ENCODE data around the gene C11orf68. TPM values are rescaled to one million over a fixed set of nuclear protein-coding genes. Genes with fewer than 3 reads are reported as not detected.

The C11orf68 gene
- total and polyA plus RNA-seq, 3 experiments from 2014 or later: 18.7 to 70.3 (median 21.4) TPM

DNA sequence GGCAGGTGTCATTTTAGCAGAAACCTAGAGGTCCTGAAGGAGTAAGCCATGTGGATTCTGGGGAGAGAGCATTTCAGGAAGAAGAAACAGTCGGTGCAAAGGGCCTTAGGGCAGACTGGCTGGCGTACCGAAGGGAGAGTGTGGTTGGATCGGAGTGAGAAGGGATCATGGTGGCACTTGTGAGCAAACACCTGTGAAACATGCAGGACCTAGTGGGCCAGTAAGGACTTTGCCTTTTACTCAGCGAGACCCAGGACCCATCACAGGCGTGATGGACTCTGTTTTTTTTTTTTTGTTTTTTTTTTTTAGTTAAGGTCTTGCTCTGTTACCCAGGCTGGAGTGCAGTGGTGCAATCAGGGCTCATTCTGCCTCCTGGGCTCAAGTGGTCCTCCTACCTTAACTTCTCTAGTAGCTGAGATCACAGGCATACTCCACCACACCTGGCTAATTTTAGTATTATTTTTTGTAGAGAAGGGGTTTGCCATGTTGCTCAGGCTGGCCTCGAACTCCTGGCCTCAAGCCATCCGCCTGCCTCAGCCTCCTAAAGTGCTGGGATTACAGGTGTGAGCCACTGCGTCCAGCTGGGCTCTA lies 23.0 kb upstream of the C11orf68 start:
- Histone ChIP-seq H3K4me3 (ENCODE audit: low read length) (no peak overlapping the region), H3K27me3 (ENCODE audit: insufficient read depth, low read length, poor library complexity, severe bottlenecking) (no peaks in the 10 kb centered on the region), H3K9me3 (ENCODE audit: low read length) (no peaks in the 10 kb centered on the region), H3K27ac (ENCODE audit: low read depth, low read length) (no peak overlapping the region), H3K36me3 (ENCODE audit: insufficient read depth, low read length) (no peaks in the 10 kb centered on the region), H3K4me1 (ENCODE audit: insufficient read depth, low read length) (no peaks in the 10 kb centered on the region)
- Mint-ChIP-seq H3K9me3 (no peaks in the 10 kb centered on the region), H3K4me3 (no peak overlapping the region), H3K27ac (peak overlapping the region in 2 of 8 donors; percentile 31 to 90), H3K36me3 (no peaks in the 10 kb centered on the region), H3K27me3 (peaks cover 0 to 15% of the 10 kb centered on the region in 2 donors), H3K4me1 (no peaks in the 10 kb centered on the region)
- ChIA-PET CTCF (no interaction called here), POLR2A (interaction anchor here (0.6 kb wide), 1 partner anchor 54 kb away, joined by 3 read pairs; the partner anchor contains the start of gene FIBP)
- DNase-seq: no peak

- no peak overlapping the region for H3K4me3 ChIP-seq (ENCODE audit: low read length)
- ChIA-PET POLR2A (no interaction called here), CTCF (interaction anchor here (0.6 to 1.8 kb wide), 2 partner anchors 53 kb away, joined by 3 to 5 read pairs; no protein-coding TSS in a partner anchor)
- H3K4me1 ChIP-seq (ENCODE audit: insufficient read depth, low read length): no peaks in the 10 kb centered on the region
- H3K36me3 ChIP-seq (ENCODE audit: insufficient read depth, low read length): no peaks in the 10 kb centered on the region
- H3K9me3 ChIP-seq (ENCODE audit: low read length): no peaks in the 10 kb centered on the region
- no peak overlapping the region for H3K27ac ChIP-seq (ENCODE audit: low read depth, low read length)
- Mint-ChIP-seq H3K27me3 (peaks cover 1 to 15% of the 10 kb centered on the region in 2 donors), H3K4me3 (no peak overlapping the region), H3K36me3 (no peaks in the 10 kb centered on the region), H3K9me3 (no peaks in the 10 kb centered on the region), H3K4me1 (no peaks in the 10 kb centered on the region), H3K27ac (no peak overlapping the region)
- no peak for DNase-seq
- no peaks in the 10 kb centered on the region for H3K27me3 ChIP-seq (ENCODE audit: insufficient read depth, low read length, poor library complexity, severe bottlenecking)
Measured at GRCh38 chr11:65937766-65938165, 18.9 kb upstream of the C11orf68 start.

GRCh38 chr11:65934014-65934413 lies 15.2 kb upstream of the C11orf68 start:
- ChIA-PET POLR2A (interaction anchor here (0.6 kb wide), 1 partner anchor 86 kb away, joined by 3 read pairs; no protein-coding TSS in a partner anchor), CTCF (interaction anchor here (0.7 to 2.8 kb wide), 3 partner anchors 16 to 49 kb away, joined by 3 to 17 read pairs (median 3); partner anchors contain the start of gene FIBP)
- Histone ChIP-seq H3K36me3 (ENCODE audit: insufficient read depth, low read length) (no peaks in the 10 kb centered on the region), H3K27ac (ENCODE audit: low read depth, low read length) (no peak overlapping the region), H3K4me1 (ENCODE audit: insufficient read depth, low read length) (peaks cover 2% of the 10 kb centered on the region), H3K27me3 (ENCODE audit: insufficient read depth, low read length, poor library complexity, severe bottlenecking) (no peaks in the 10 kb centered on the region), H3K9me3 (ENCODE audit: low read length) (no peaks in the 10 kb centered on the region), H3K4me3 (ENCODE audit: low read length) (no peak overlapping the region)
- Mint-ChIP-seq H3K9me3 (no peaks in the 10 kb centered on the region), H3K27ac (no peak overlapping the region), H3K4me1 (peaks cover 1 to 16% (median 7%) of the 10 kb centered on the region in 3 donors), H3K4me3 (no peak overlapping the region), H3K27me3 (peaks cover 1 to 11% of the 10 kb centered on the region in 2 donors), H3K36me3 (no peaks in the 10 kb centered on the region)
- DNase-seq: no peak

DNA sequence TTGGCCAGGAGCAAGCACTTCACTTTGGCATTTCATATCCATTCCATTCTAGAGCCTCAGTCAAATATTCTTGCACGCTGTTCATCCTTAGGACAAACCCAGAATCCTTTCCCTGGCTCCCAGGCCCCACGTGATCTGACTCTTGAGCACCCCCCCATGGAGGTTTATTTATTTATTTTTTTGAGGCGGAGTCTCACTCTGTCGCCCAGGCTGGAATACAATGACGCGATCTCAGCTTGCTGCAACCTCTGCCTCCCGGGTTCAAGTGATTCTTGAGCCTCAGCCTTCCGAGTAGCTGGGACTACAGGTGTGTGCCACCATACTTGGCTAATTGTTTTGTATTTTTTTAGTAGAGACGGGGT lies 13.7 kb upstream of the C11orf68 start:
- peaks cover 16% of the 10 kb centered on the region for H3K4me1 ChIP-seq (ENCODE audit: insufficient read depth, low read length)
- ChIA-PET CTCF (interaction anchor here (1.0 to 8.0 kb wide), 3 partner anchors 43 to 51 kb away, joined by 3 to 60 read pairs (median 17); partner anchors contain the start of genes CCDC85B and FIBP), POLR2A (interaction anchor here (0.6 kb wide), 1 partner anchor 46 kb away, joined by 3 read pairs; no protein-coding TSS in a partner anchor)
- no peak overlapping the region for H3K4me3 ChIP-seq (ENCODE audit: low read length)
- no peaks in the 10 kb centered on the region for H3K27me3 ChIP-seq (ENCODE audit: insufficient read depth, low read length, poor library complexity, severe bottlenecking)
- H3K27ac ChIP-seq (ENCODE audit: low read depth, low read length): no peak overlapping the region
- H3K36me3 ChIP-seq (ENCODE audit: insufficient read depth, low read length): no peaks in the 10 kb centered on the region
- peaks cover 16 to 31% (median 22%) of the 10 kb centered on the region in 3 donors for H3K4me1 Mint-ChIP-seq
- no peak overlapping the region for H3K4me3 Mint-ChIP-seq
- H3K36me3 Mint-ChIP-seq: no peaks in the 10 kb centered on the region
- H3K27ac Mint-ChIP-seq: no peak overlapping the region
- H3K9me3 Mint-ChIP-seq: no peaks in the 10 kb centered on the region
- no peaks in the 10 kb centered on the region for H3K9me3 ChIP-seq (ENCODE audit: low read length)
- peaks cover 1 to 3% of the 10 kb centered on the region in 2 donors for H3K27me3 Mint-ChIP-seq
- DNase-seq: no peak

DNA sequence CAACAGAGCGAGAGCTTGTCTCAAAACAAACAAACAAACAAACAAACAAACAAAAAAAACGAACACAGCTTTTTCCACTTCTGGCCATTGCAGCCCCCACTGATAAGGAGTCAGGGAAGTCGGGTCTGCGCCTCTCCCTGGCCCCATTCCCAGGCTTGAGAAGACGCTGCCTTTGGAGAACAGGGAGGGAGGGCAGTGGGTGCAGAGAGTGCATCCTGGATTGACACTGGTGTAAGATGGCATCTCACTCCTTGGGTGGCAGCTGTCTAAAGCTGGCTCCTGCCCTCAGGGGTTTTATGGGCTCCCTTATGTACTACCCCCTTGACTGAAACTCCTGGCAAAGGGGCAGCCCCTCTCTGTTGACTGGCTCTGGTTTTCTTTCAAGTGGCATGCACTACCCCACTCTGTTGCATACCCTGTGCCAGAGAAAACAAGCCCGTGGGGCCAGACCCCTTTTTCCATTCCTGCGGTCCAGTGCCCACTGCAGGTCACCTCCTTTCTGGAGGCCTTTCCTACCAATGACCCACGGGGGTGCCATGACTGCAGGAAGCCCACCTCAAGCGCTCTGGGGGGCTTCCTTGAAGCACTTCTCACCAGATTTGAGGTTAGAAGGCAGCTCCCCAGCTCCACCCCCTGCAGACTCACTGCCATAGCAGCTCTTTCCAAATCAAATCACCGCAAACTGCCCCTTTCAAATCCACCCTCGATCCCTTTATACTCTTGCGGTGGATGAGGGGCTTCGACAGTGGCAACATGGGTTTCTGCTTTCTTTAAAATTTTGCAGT lies 13.1 kb upstream of the C11orf68 start:
- H3K9me3 Mint-ChIP-seq: no peaks in the 10 kb centered on the region
- Histone ChIP-seq H3K4me3 (ENCODE audit: low read length) (no peak overlapping the region), H3K27ac (ENCODE audit: low read depth, low read length) (no peak overlapping the region), H3K27me3 (ENCODE audit: insufficient read depth, low read length, poor library complexity, severe bottlenecking) (no peaks in the 10 kb centered on the region), H3K4me1 (ENCODE audit: insufficient read depth, low read length) (peaks cover 21% of the 10 kb centered on the region), H3K9me3 (ENCODE audit: low read length) (no peaks in the 10 kb centered on the region), H3K36me3 (ENCODE audit: insufficient read depth, low read length) (no peaks in the 10 kb centered on the region)
- CTCF ChIA-PET: interaction anchor here (1.0 to 8.0 kb wide), 3 partner anchors 42 to 50 kb away, joined by 3 to 60 read pairs (median 17); partner anchors contain the start of genes CCDC85B and FIBP
- H3K27me3 Mint-ChIP-seq: peaks cover 0 to 1% of the 10 kb centered on the region in 2 donors
- POLR2A ChIA-PET: interaction anchor here (0.6 kb wide), 2 partner anchors 44 to 45 kb away, joined by 3 read pairs; partner anchors contain the start of gene FIBP
- peak in 1 of 5 donors; percentile 48 for DNase-seq
- H3K36me3 Mint-ChIP-seq: no peaks in the 10 kb centered on the region
- H3K4me1 Mint-ChIP-seq: peaks cover 22 to 36% (median 26%) of the 10 kb centered on the region in 3 donors
- peak overlapping the region in 1 of 7 donors; percentile 40 for H3K4me3 Mint-ChIP-seq
- H3K27ac Mint-ChIP-seq: peak overlapping the region in 1 of 8 donors; percentile 68

- Mint-ChIP-seq H3K27me3 (no peaks in the 10 kb centered on the region), H3K4me3 (peak overlapping the region; percentile 55 to 88 (median 77)), H3K9me3 (no peaks in the 10 kb centered on the region), H3K27ac (peak overlapping the region; percentile 89 to 99 (median 96)), H3K4me1 (peaks cover 23 to 40% (median 30%) of the 10 kb centered on the region in 3 donors), H3K36me3 (peaks cover 0 to 5% (median 2%) of the 10 kb centered on the region in 3 donors)
- Histone ChIP-seq H3K4me3 (ENCODE audit: low read length) (peak overlapping the region; percentile 63), H3K27me3 (ENCODE audit: insufficient read depth, low read length, poor library complexity, severe bottlenecking) (no peaks in the 10 kb centered on the region), H3K4me1 (ENCODE audit: insufficient read depth, low read length) (peaks cover 22% of the 10 kb centered on the region), H3K9me3 (ENCODE audit: low read length) (no peaks in the 10 kb centered on the region), H3K36me3 (ENCODE audit: insufficient read depth, low read length) (no peaks in the 10 kb centered on the region), H3K27ac (ENCODE audit: low read depth, low read length) (peak overlapping the region; percentile 70)
- DNase-seq: peak in 1 of 5 donors; percentile 22
- ChIA-PET CTCF (interaction anchor here (0.7 to 8.0 kb wide), 6 partner anchors 10 to 60 kb away, joined by 3 to 60 read pairs (median 4); partner anchors contain the start of genes CCDC85B and FIBP), POLR2A (interaction anchor here (0.7 to 1.5 kb wide), 5 partner anchors 9 to 68 kb away, joined by 3 to 11 read pairs (median 4); partner anchors contain the start of genes CCDC85B and MUS81)
Measured at GRCh38 chr11:65928667-65929066, 9.8 kb upstream of the C11orf68 start.

DNA sequence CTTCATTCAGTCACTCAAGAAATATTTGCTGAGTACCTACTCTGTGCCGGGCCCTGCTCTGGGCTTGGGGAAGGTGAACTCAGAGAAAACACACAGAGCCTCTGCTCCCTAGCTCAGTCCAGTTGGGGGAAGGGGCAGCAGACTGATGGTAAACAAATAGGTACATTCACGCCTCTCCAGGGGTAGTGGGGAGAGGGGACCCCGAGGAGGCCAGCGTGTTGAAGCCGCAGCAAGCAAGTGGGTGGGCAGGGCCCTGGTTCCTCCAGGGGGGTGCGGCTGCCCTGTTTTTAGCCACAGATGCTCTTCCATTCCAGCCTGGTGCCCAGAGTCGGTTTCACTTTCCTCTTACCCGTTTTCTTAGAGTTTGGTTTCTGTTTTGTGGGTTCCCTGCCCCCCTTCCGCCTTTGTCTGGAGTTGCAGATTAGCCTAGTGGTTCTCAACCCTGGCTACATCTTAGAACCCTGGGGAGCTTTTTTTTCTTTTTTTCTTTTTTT lies 9.1 kb upstream of the C11orf68 start:
- POLR2A ChIA-PET: interaction anchor here (0.5 to 1.5 kb wide), 10 partner anchors 8 to 491 kb away, joined by 3 to 11 read pairs (median 4); partner anchors contain the start of genes CCDC85B and MUS81
- H3K36me3 ChIP-seq (ENCODE audit: insufficient read depth, low read length): peaks cover 6% of the 10 kb centered on the region
- CTCF ChIA-PET: interaction anchor here (0.7 to 8.0 kb wide), 6 partner anchors 10 to 216 kb away, joined by 3 to 60 read pairs (median 4); partner anchors contain the start of genes CCDC85B, FIBP and KAT5
- H3K4me3 Mint-ChIP-seq: peak overlapping the region; percentile 55 to 88 (median 77)
- H3K36me3 Mint-ChIP-seq: peaks cover 0 to 12% (median 4%) of the 10 kb centered on the region in 3 donors
- no peaks in the 10 kb centered on the region for H3K27me3 ChIP-seq (ENCODE audit: insufficient read depth, low read length, poor library complexity, severe bottlenecking)
- H3K4me1 Mint-ChIP-seq: peaks cover 23 to 45% (median 32%) of the 10 kb centered on the region in 3 donors
- H3K4me3 ChIP-seq (ENCODE audit: low read length): peak overlapping the region; percentile 63
- peaks cover 22% of the 10 kb centered on the region for H3K4me1 ChIP-seq (ENCODE audit: insufficient read depth, low read length)
- peak; percentile 59 to 88 (median 78) for DNase-seq
- peak overlapping the region; percentile 89 to 99 (median 96) for H3K27ac Mint-ChIP-seq
- H3K27ac ChIP-seq (ENCODE audit: low read depth, low read length): peak overlapping the region; percentile 70
- H3K9me3 Mint-ChIP-seq: no peaks in the 10 kb centered on the region
- no peaks in the 10 kb centered on the region for H3K9me3 ChIP-seq (ENCODE audit: low read length)
- H3K27me3 Mint-ChIP-seq: no peaks in the 10 kb centered on the region
